ENCODE measurements around the gene CACNA1C. TPM values are rescaled to one million over a fixed set of nuclear protein-coding genes. Genes with fewer than 3 reads are reported as not detected.
A peak's percentile ranks its signal among the peaks of the same experiment; 100 is the strongest.

Gene CACNA1C
- total RNA-seq (2021) (not detected in 2 replicates), Bru-seq, nascent RNA (percentile 2 among the genes with signal in this experiment), BruChase-seq, experiment 1, labeled RNA remaining after a 2-hour chase (percentile 1 among the genes with signal in this experiment), BruChase-seq, experiment 2, labeled RNA remaining after a 6-hour chase (percentile 0 among the genes with signal in this experiment)
- long read RNA-seq, partial matches to known transcripts, result 0 of 8 reads
- long read RNA-seq, other reads (novel, unspliced or antisense), result 8 of 8 reads

DNA sequence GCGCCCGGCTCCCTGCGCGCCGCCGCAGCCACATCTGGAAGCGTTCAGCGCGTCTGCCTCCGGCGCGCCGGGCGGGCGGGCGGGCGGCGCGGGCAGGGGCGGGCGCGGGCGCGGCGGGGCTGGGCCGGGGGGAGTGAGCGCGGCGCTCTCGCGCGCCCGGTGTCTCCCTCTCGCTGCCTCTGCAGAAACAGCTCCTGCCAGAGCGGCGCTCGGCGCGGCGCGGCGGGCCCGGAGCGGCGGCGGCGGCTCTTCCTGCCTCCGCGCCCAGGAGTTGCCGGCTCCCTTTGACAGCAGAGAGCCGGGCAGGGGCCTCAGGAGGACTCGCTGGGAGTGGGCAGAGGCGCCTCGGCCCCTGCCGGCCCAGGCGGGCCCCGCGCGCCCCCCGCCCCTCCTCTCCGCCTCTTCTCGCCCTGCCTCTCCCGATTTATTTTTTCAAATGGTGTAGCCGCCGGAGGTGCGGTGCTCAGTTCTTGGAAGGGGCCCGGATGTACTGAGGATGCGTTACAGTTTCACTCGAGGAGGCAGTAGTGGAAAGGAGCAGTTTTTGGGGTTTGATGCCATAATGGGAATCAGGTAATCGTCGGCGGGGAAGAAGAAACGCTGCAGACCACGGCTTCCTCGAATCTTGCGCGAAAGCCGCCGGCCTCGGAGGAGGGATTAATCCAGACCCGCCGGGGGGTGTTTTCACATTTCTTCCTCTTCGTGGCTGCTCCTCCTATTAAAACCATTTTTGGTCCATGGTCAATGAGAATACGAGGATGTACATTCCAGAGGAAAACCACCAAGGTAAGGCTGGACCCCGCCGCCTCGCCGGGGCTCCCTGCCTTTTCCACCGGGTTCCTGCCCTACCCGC lies at the start of gene CACNA1C:
Gene CACNA1C (plus strand): TSS at position 162 of the 853 bp plus-strand sequence. CDS start 576 bp downstream, at position 738.
- Histone ChIP-seq H3K4me3 (no peak within 1 kb of the TSS), H3K27me3 (ENCODE audit: insufficient read depth, low read depth) (peaks cover 61% of the 10 kb centered on the region), H3F3A (ENCODE audit: insufficient read depth, low read depth) (no peaks in the 10 kb centered on the region), H3K4me2 (no peak within 1 kb of the TSS), H3K9me2 (ENCODE audit: insufficient read depth) (no peaks in the 10 kb centered on the region), H2AFZ (no peak within 1 kb of the TSS), H3K27ac (no peak within 1 kb of the TSS), H3K36me3 (ENCODE audit: low read depth) (no peaks in the 10 kb centered on the region), H3K79me2 (ENCODE audit: low read depth) (no peaks in the 10 kb centered on the region), H3K9me3 (ENCODE audit: insufficient read depth, low read depth) (no peaks in the 10 kb centered on the region), H4K20me1 (ENCODE audit: insufficient read depth) (no peaks in the 10 kb centered on the region), H3K4me1 (replicated peaks; ENCODE audit: insufficient read depth) (no peaks in the 10 kb centered on the region)
- CTCF ChIA-PET, result no interaction called here
- TF ChIP-seq, protein P1, sequence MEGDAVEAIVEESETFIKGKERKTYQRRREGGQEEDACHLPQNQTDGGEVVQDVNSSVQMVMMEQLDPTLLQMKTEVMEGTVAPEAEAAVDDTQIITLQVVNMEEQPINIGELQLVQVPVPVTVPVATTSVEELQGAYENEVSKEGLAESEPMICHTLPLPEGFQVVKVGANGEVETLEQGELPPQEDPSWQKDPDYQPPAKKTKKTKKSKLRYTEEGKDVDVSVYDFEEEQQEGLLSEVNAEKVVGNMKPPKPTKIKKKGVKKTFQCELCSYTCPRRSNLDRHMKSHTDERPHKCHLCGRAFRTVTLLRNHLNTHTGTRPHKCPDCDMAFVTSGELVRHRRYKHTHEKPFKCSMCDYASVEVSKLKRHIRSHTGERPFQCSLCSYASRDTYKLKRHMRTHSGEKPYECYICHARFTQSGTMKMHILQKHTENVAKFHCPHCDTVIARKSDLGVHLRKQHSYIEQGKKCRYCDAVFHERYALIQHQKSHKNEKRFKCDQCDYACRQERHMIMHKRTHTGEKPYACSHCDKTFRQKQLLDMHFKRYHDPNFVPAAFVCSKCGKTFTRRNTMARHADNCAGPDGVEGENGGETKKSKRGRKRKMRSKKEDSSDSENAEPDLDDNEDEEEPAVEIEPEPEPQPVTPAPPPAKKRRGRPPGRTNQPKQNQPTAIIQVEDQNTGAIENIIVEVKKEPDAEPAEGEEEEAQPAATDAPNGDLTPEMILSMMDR (conservative IDR thresholded peaks at IDR 0.05), result no peak
- no peak for TF ChIP-seq EZH2 (IDR thresholded peaks at IDR 0.05; ENCODE audit: low read depth)
- no TSS peak for BruUV-seq (replicated peaks)
- intact Hi-C loops (cut with micrococcal nuclease; ENCODE audit: unreplicated experiment), result no loop called here
- POLR2A ChIA-PET (ENCODE audit: unreplicated experiment), result no interaction called here
- DNase-seq, result no peak

DNA sequence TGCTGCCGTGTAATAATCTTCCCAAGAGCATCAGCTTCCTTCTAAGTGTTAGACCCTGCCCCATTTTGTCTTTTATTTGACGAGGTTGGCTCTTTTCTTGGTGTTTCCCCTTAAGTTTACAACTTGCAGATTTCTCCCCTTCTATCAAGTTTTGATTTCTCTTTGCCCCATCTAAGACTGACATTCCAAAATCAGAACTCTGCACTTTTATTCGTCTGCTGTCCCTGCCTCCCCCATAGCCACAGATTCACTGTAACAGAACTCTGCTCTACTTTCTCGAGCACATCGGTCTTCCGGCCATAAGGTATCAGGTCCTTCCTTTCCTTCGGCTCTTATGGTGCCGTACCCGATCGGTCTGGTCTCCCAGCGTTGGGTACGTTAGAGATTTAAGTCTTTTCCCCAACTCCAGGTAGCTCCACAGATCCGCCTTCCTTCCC lies 49.1 kb upstream of the CACNA1C start:
- POLR2A ChIA-PET (ENCODE audit: unreplicated experiment), result no interaction called here
- BruUV-seq (replicated peaks), result TSS peak; percentile 37
- no peak for DNase-seq
- intact Hi-C loops (cut with micrococcal nuclease; ENCODE audit: unreplicated experiment), result no loop called here
- H3K9me3 ChIP-seq (ENCODE audit: insufficient read depth, low read depth), result no peaks in the 10 kb centered on the region
- H3K4me2 ChIP-seq, result peak overlapping the region; percentile 70
- CTCF ChIA-PET, result no interaction called here
- H3K36me3 ChIP-seq (ENCODE audit: low read depth), result no peaks in the 10 kb centered on the region
- H2AFZ ChIP-seq, result peak overlapping the region; percentile 90
- peaks cover 2% of the 10 kb centered on the region; the same call in 1 of the 2 replicates for H4K20me1 ChIP-seq (ENCODE audit: insufficient read depth)
- H3K4me1 ChIP-seq (replicated peaks; ENCODE audit: insufficient read depth), result no peaks in the 10 kb centered on the region
- no peak overlapping the region for H3K27ac ChIP-seq
- no peaks in the 10 kb centered on the region for H3K9me2 ChIP-seq (ENCODE audit: insufficient read depth)
- no peaks in the 10 kb centered on the region for H3K79me2 ChIP-seq (ENCODE audit: low read depth)
- TF ChIP-seq, protein P1 (conservative IDR thresholded peaks at IDR 0.05), result no peak
- no peak for TF ChIP-seq EZH2 (IDR thresholded peaks at IDR 0.05; ENCODE audit: low read depth)
- no peaks in the 10 kb centered on the region for H3F3A ChIP-seq (ENCODE audit: insufficient read depth, low read depth)
- H3K27me3 ChIP-seq (ENCODE audit: insufficient read depth, low read depth), result peaks cover 14% of the 10 kb centered on the region
- H3K4me3 ChIP-seq, result peak overlapping the region; percentile 60

DNA sequence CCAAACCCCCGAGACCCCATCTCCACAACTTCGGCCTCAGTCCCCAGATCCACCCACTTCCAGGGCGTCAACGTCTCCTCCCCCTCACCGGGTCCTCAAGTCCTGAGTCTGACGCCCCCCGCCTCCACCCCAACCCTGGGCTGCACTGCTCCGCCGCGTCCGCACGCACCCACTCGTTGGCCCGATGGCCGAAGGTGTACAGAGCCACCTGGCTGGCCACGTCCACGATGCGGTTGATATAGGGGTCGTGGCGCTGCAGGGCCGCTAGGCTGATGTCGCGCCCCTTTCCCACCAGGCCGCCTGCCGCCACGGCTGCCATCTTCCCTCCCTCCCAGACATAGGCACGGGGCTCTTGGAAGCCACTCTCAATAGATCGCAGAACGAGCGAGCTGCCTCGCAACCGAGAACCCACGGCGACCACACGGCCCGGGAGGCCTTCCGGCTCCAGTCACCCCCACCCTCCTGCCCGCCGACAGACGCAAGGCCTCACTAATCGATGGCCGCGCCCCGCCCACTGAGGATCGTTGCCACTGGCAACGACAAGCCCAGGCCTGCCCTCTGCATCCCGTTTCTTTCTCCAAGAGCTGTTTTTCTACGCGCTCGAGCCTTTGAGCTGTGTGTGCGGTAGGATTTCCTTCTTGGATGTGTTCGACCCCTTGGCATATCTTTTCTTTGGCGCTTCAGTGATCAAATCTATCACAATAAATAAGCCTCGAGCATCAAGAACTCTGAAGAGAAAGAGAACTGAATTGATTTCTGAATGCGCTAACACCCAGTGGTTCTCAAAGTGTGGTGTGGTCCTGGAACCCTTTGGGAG lies 48.5 kb upstream of the CACNA1C start, which contains the start of gene DCP1B:
Gene DCP1B (minus strand): TSS at position 345 of the 817 bp plus-strand sequence. CDS start 26 bp downstream, at position 319.
- Histone ChIP-seq H2AFZ (peak within 1 kb of the TSS; percentile 90), H3K79me2 (ENCODE audit: low read depth) (no peaks in the 10 kb centered on the region), H3K36me3 (ENCODE audit: low read depth) (no peaks in the 10 kb centered on the region), H3F3A (ENCODE audit: insufficient read depth, low read depth) (no peaks in the 10 kb centered on the region), H3K27me3 (ENCODE audit: insufficient read depth, low read depth) (peaks cover 14% of the 10 kb centered on the region), H3K4me3 (peak within 1 kb of the TSS; percentile 60), H3K4me1 (replicated peaks; ENCODE audit: insufficient read depth) (no peaks in the 10 kb centered on the region), H3K27ac (no peak within 1 kb of the TSS), H3K9me2 (ENCODE audit: insufficient read depth) (no peaks in the 10 kb centered on the region), H3K9me3 (ENCODE audit: insufficient read depth, low read depth) (no peaks in the 10 kb centered on the region), H3K4me2 (peak within 1 kb of the TSS; percentile 70), H4K20me1 (ENCODE audit: insufficient read depth) (no peaks in the 10 kb centered on the region)
- TF ChIP-seq EZH2 (IDR thresholded peaks at IDR 0.05; ENCODE audit: low read depth), result no peak
- TF ChIP-seq, protein P1 (conservative IDR thresholded peaks at IDR 0.05), result no peak
- ChIA-PET CTCF (no interaction called here), POLR2A (ENCODE audit: unreplicated experiment) (interaction anchor here (0.5 to 0.8 kb wide), 4 partner anchors 63 to 313 kb away, joined by 5 to 24 read pairs (median 6); no protein-coding TSS in a partner anchor)
- intact Hi-C loops (cut with micrococcal nuclease; ENCODE audit: unreplicated experiment), result no loop called here
- BruUV-seq (replicated peaks), result no TSS peak
- DNase-seq, result peak; percentile 74 to 95

Measured in PC-9 (cell line).